Left ventricle myocardium inferior (tissue), 1 donor: ENCODE data around the gene TMED10. TPM values are rescaled to one million over a fixed set of nuclear protein-coding genes. Genes with fewer than 3 reads are reported as not detected.

Experiments
- DNase-seq: peaks from one replicate; pipeline ENCODE4 v3.0.0-alpha.2; 2020
- H3K27ac ChIP-seq: fragments of 200-600 bp; replicated peaks from 2 replicates; pipeline ENCODE4 v1.8.0; 2021
- H3K27me3 ChIP-seq: fragments of 200-600 bp; 2 replicates; pipeline ENCODE4 v1.8.0; 2021; ENCODE audit warnings: low read depth
- H3K36me3 ChIP-seq: fragments of 200-600 bp; 2 replicates; pipeline ENCODE4 v1.8.0; 2021
- H3K4me1 ChIP-seq: fragments of 200-600 bp; 2 replicates; pipeline ENCODE4 v1.8.0; 2021
- H3K4me3 ChIP-seq: fragments of 200-600 bp; 2 replicates; pipeline ENCODE4 v1.8.0; 2021; ENCODE audit warnings: mild to moderate bottlenecking, moderate library complexity
- H3K9me3 ChIP-seq: fragments of 200-600 bp; replicated peaks from 2 replicates; pipeline ENCODE4 v1.8.0; 2021
- intact Hi-C: fragments of 100-400 bp; cut with micrococcal nuclease; formaldehyde crosslinking; loops from one replicate; pipeline ENCODE4 v1.11.0; 2022
- total RNA-seq: library from RNA; stranded (reverse); fragmentation: NEBNext Ultra II Directional; extraction: Animal tissue kit (Norgen Biotek cat#: 25700); gene quantifications from one replicate; pipeline ENCODE4 v1.2.1, GENCODE V29; 2021
- TF ChIP-seq, protein P1 (sequence below): fragments of 200-600 bp; IDR thresholded peaks from 2 replicates; pipeline ENCODE4 v1.8.0; 2021; ENCODE audit warnings: antibody characterized with exemption, mild to moderate bottlenecking, borderline replicate concordance
- donor health status: DM: no; HTN: yes; CAD: no; lungs with severe emphysema.

TMED10 gene
- total RNA-seq, 1 donor from 2014 or later, result 278 TPM

DNA sequence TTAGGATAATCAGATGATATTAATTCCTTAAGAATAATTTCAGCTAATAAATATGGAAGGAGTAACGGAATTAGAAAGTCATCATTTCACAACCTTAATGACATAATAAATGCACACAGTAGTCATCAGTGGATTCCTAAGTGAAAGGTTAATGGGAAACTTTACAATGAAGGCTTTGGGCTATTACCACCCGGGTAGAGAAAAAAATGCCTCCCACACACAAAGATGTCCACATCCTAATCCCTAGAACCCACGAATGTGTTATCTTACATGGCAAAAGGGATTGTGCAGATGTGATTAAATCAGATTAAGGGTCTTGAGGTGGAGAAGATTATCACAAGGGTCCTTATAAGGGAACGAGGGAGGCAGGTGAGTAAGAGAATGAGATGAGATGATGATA, 5.6 kb downstream of the TMED10 start:
- no peaks in the 10 kb centered on the region for H3K9me3 ChIP-seq
- no peak overlapping the region for H3K4me3 ChIP-seq
- no peak for DNase-seq
- H3K27ac ChIP-seq, result no peak overlapping the region
- intact Hi-C loops, result no loop called here
- peaks cover 100% of the 10 kb centered on the region for H3K4me1 ChIP-seq
- H3K36me3 ChIP-seq, result no peaks in the 10 kb centered on the region
- no peaks in the 10 kb centered on the region for H3K27me3 ChIP-seq
- TF ChIP-seq, protein P1, sequence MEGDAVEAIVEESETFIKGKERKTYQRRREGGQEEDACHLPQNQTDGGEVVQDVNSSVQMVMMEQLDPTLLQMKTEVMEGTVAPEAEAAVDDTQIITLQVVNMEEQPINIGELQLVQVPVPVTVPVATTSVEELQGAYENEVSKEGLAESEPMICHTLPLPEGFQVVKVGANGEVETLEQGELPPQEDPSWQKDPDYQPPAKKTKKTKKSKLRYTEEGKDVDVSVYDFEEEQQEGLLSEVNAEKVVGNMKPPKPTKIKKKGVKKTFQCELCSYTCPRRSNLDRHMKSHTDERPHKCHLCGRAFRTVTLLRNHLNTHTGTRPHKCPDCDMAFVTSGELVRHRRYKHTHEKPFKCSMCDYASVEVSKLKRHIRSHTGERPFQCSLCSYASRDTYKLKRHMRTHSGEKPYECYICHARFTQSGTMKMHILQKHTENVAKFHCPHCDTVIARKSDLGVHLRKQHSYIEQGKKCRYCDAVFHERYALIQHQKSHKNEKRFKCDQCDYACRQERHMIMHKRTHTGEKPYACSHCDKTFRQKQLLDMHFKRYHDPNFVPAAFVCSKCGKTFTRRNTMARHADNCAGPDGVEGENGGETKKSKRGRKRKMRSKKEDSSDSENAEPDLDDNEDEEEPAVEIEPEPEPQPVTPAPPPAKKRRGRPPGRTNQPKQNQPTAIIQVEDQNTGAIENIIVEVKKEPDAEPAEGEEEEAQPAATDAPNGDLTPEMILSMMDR, result no peak

DNA sequence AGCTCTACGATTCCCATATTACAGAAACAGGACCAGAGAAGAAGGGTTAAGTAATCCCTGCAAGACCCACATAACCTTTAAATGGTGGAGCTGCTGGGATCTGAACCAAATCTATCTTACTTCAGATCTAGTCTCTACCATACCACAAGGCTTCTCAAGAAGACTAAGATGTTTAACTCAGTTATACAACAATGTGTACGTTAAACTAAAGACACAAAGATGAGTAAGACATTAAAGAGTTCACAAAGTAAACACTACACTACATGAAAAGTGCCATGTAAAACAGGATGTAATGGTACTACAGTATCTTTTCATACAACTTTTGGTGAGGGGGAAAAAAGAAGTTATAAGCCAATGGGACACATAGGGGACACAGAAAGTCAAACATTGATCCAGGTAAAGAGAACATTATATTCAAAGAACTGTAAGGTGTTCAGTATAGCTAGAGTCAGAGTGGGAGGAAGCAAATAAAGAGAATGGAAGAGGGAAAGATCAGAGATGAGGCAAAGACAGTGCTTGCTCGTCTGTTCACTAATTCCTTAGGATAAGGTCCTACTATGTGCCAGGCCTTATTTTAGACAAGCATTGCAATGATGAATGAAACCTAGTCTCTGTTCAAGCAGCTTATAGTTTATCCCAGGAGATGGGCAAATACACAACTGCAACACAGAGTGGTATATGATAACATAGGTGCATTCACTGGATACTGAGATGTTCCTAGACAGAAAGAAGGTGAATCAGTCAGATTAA, 7.7 kb downstream of the TMED10 start:
- Histone ChIP-seq H3K27me3 (no peaks in the 10 kb centered on the region), H3K9me3 (no peaks in the 10 kb centered on the region), H3K4me1 (peaks cover 92% of the 10 kb centered on the region), H3K4me3 (no peak overlapping the region), H3K36me3 (no peaks in the 10 kb centered on the region), H3K27ac (no peak overlapping the region)
- intact Hi-C loops, result no loop called here
- TF ChIP-seq, protein P1, result no peak
- DNase-seq, result no peak

DNA sequence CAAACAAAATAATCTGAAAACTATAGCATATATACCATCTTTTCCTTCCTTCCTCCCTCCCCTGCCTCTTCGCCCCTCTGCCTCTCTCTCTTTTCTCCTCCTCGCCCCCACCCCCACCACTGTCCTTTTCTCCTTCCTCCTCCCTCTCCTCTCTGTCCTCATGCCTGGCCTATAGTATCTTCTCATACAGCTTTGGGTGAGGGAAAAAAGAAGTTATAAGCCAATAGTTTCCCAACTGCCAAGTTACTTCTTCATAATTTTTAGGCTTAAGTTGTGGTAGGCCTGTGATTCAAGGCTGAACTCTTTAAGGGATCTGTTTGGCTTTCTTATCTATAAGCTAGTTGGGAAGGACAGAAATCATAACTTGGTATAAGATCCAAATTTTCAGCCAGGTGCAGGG, 9.1 kb downstream of the TMED10 start:
- H3K27ac ChIP-seq, result no peak overlapping the region
- no peak for DNase-seq
- H3K4me1 ChIP-seq, result peaks cover 90% of the 10 kb centered on the region
- H3K36me3 ChIP-seq, result peaks cover 5% of the 10 kb centered on the region
- no peak overlapping the region for H3K4me3 ChIP-seq
- H3K9me3 ChIP-seq, result no peaks in the 10 kb centered on the region
- H3K27me3 ChIP-seq, result no peaks in the 10 kb centered on the region
- intact Hi-C loops, result no loop called here
- TF ChIP-seq, protein P1, result no peak

DNA sequence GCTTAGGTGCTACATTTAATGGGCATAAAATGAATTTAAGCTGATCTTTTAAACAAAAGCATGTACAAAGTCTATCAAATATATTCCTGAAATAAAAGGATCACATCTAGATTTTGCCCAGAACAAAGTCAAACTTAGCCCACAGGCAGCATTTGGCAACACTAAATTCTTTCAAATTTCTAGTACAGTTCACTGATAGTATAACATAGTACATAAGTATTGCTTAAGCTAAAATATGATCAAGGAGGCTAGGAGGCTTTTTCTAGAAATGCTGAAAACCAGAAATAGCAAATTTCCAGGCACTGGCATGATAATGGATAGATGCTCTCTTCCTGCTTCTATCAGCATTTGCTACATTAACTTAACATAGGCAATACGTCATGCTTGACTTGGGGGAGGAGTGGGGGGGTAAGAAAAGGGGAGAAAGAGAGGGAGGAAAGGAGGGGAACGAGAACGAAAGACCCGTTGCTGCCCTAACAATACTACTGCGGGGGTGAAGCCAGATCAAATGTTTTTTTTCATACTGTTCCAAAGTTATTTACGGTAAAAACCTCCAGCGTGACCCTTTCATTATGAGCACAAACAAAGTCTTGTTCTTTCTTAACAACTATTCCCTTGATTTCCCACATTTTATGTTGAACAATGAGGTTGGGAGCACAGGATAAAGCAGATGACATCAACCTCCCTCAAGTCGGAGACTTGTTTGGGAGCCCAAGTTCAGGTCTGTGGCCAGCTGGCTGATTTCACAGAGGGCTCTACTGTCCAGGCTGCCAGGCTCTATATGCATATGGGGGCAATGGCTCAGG, 10.6 kb downstream of the TMED10 start:
- H3K4me1 ChIP-seq, result peaks cover 90% of the 10 kb centered on the region
- no peaks in the 10 kb centered on the region for H3K9me3 ChIP-seq
- peaks cover 5% of the 10 kb centered on the region for H3K36me3 ChIP-seq
- peak overlapping the region; percentile 36 for H3K27ac ChIP-seq
- intact Hi-C loops, result no loop called here
- no peaks in the 10 kb centered on the region for H3K27me3 ChIP-seq
- no peak for DNase-seq
- TF ChIP-seq, protein P1, result no peak
- H3K4me3 ChIP-seq, result no peak overlapping the region

DNA sequence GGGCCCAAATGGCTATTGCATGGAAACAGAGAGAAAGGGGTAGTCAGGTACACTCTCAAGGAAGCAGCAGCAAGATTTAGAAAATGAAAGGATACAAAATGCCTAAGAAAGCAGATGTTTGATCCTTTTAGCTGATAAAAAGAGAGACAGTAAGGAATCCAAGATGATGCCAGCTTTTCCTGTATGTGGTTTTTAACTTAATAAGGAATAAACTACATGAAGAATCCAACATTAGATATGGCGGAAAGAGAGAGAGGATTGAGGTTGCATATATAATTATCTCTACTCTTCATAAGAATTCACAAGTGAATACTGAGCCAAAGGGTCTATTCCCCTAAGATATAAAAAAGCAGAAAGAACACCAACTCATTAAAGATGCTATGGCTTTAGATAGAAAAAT, 11.6 kb downstream of the TMED10 start:
- intact Hi-C loops, result no loop called here
- Histone ChIP-seq H3K9me3 (no peaks in the 10 kb centered on the region), H3K27ac (no peak overlapping the region), H3K4me3 (no peak overlapping the region), H3K27me3 (no peaks in the 10 kb centered on the region), H3K36me3 (peaks cover 5% of the 10 kb centered on the region), H3K4me1 (peaks cover 90% of the 10 kb centered on the region)
- TF ChIP-seq, protein P1, result no peak
- no peak for DNase-seq
